ENCODE data around the gene NDST1. TPM values are rescaled to one million over a fixed set of nuclear protein-coding genes. Genes with fewer than 3 reads are reported as not detected.

NDST1 gene
- total RNA-seq, 4 donors from 2014 or later = 36.1 to 70.5 (median 50.5) TPM

DNA sequence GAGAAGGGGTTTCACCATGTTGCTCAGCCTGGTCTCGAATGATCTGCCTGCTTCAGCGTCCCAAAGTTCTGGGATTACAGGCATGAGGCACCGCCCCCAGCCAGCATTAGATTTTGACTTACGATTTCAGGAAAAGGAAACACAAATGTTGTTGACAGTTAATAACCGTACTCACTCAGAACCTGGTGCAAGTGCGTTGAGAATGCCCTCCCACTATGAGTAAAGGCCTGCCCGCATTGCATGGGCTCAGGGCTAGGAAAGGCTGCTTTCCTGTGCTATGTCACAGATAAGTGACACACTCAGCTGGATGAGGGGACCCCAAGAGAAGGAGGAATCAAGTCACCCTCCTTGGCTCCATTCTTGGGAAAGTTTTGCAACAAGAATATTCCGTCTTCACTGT is 42.4 kb downstream of the NDST1 start:
- in situ Hi-C loops (cut with MboI; ENCODE audit: low sequenced_read_pairs in 4 of 4) = loop anchor here in 1 of 4 donors (25.0 kb wide), 1 partner anchor 287 kb away; the partner anchor contains the start of gene IRGM
- no peak for ATAC-seq
- no peaks in the 10 kb centered on the region for H3K27me3 ChIP-seq

DNA sequence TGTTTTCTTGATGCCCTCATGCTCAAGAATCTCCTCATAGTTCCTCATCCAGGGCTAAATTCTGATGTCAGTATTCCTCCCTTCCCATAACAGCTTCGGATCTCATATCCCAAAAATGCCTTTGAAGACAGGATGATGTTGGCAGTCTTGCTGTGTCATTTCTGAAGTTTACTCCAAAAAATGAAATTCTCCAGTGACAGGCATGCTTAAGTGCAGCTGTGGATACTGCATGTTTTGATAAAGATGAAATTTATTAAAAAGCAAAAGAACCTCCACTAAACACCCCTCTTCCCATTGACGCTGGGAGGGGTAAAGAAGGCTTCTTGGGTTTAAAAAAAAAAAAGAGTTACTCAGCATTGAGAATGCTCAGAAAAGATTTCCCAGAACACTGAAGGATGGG is 43.1 kb downstream of the NDST1 start:
- in situ Hi-C loops (cut with MboI; ENCODE audit: low sequenced_read_pairs in 4 of 4) (loop anchor here in 1 of 4 donors (25.0 kb wide), 1 partner anchor 286 kb away; the partner anchor contains the start of gene IRGM), intact Hi-C loops (cut with DNase I; ENCODE audit: low total_unique reads) (no loop called here)
- TF ChIP-seq POLR2A (IDR thresholded peaks at IDR 0.05) = no peak
- TF ChIP-seq, protein P1, sequence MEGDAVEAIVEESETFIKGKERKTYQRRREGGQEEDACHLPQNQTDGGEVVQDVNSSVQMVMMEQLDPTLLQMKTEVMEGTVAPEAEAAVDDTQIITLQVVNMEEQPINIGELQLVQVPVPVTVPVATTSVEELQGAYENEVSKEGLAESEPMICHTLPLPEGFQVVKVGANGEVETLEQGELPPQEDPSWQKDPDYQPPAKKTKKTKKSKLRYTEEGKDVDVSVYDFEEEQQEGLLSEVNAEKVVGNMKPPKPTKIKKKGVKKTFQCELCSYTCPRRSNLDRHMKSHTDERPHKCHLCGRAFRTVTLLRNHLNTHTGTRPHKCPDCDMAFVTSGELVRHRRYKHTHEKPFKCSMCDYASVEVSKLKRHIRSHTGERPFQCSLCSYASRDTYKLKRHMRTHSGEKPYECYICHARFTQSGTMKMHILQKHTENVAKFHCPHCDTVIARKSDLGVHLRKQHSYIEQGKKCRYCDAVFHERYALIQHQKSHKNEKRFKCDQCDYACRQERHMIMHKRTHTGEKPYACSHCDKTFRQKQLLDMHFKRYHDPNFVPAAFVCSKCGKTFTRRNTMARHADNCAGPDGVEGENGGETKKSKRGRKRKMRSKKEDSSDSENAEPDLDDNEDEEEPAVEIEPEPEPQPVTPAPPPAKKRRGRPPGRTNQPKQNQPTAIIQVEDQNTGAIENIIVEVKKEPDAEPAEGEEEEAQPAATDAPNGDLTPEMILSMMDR (IDR thresholded peaks at IDR 0.05 in 4 of 5, conservative IDR thresholded peaks at IDR 0.05 in 1 of 5) = no peak
- H3K4me3 ChIP-seq = no peak overlapping the region
- H3K4me1 ChIP-seq = no peaks in the 10 kb centered on the region
- H3K36me3 ChIP-seq = peaks cover 0 to 77% of the 10 kb centered on the region in 2 donors
- DNase-seq = no peak
- H3K27ac ChIP-seq = no peak overlapping the region
- H3K9me3 ChIP-seq = no peaks in the 10 kb centered on the region
- no peak for ATAC-seq
- no peaks in the 10 kb centered on the region for H3K27me3 ChIP-seq

More for the DNA sequence above, 42.4 kb downstream of the NDST1 start:
- peaks cover 0 to 84% of the 10 kb centered on the region in 2 donors for H3K36me3 ChIP-seq
- intact Hi-C loops (cut with DNase I; ENCODE audit: low total_unique reads) = no loop called here
- TF ChIP-seq, protein P1 (IDR thresholded peaks at IDR 0.05 in 4 of 5, conservative IDR thresholded peaks at IDR 0.05 in 1 of 5) = no peak
- no peak overlapping the region for H3K4me3 ChIP-seq
- no peak overlapping the region for H3K27ac ChIP-seq
- no peak for DNase-seq
- H3K4me1 ChIP-seq = no peaks in the 10 kb centered on the region
- H3K9me3 ChIP-seq = no peaks in the 10 kb centered on the region

DNA sequence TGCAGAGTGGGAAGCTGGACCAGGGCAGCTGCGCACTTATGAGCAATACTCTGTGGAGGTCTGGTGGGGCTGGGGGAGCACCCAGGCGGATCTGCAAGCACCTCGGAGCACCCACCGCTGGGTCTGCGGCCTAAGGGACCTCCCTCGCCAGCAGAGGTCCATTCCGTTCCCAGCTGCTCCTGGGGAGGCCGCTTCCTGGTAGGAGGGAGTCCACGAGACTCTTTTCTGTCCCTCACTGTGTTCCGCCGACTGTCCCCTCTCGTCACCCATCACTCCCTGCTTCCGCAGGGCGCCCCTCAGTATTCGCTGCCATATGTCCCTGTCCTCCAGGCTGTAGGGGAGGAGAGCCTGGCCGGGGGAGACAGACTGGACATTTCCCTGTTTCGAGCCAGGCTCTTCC is 45.5 kb downstream of the NDST1 start:
- intact Hi-C loops (cut with DNase I; ENCODE audit: low total_unique reads) = no loop called here
- no peak for ATAC-seq
- TF ChIP-seq, protein P1 (IDR thresholded peaks at IDR 0.05 in 4 of 5, conservative IDR thresholded peaks at IDR 0.05 in 1 of 5) = no peak
- TF ChIP-seq POLR2A (IDR thresholded peaks at IDR 0.05) = no peak

DNA sequence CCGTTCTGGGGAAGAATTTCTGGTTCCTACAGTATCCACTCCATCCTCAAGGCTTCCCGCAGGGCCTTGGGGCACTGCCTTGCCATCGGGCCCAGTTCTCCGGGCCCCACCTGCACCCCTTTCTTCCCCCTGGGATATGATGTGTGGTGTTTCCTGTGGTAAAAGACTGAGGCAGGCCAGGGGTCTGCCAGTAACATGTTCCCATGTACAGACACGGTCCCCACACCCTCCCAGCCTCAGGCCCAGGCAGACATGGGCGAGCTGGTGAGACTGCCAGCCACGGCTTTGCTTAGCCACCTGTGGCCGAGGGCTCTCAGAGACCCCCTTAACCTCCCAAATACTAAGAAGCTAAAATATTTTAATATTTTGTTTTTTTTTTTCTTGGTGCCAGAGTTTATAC is 46.0 kb downstream of the NDST1 start:
- in situ Hi-C loops (cut with MboI; ENCODE audit: low sequenced_read_pairs in 4 of 4) (loop anchor here in 1 of 4 donors (25.0 kb wide), 1 partner anchor 283 kb away; the partner anchor contains the start of gene IRGM), intact Hi-C loops (cut with DNase I; ENCODE audit: low total_unique reads) (no loop called here)
- peaks cover 0 to 49% of the 10 kb centered on the region in 2 donors for H3K36me3 ChIP-seq
- no peaks in the 10 kb centered on the region for H3K27me3 ChIP-seq
- no peaks in the 10 kb centered on the region for H3K9me3 ChIP-seq
- no peak overlapping the region for H3K27ac ChIP-seq
- no peak for DNase-seq
- peaks cover 9 to 17% of the 10 kb centered on the region in 2 donors for H3K4me1 ChIP-seq
- H3K4me3 ChIP-seq = no peak overlapping the region
- no peak for TF ChIP-seq POLR2A (IDR thresholded peaks at IDR 0.05)
- TF ChIP-seq, protein P1 (IDR thresholded peaks at IDR 0.05 in 4 of 5, conservative IDR thresholded peaks at IDR 0.05 in 1 of 5) = no peak
- no peak for ATAC-seq

More for the DNA sequence above, 45.5 kb downstream of the NDST1 start:
- Histone ChIP-seq H3K4me3 (no peak overlapping the region), H3K27me3 (no peaks in the 10 kb centered on the region), H3K36me3 (peaks cover 0 to 54% of the 10 kb centered on the region in 2 donors), H3K9me3 (no peaks in the 10 kb centered on the region), H3K4me1 (peaks cover 5 to 12% of the 10 kb centered on the region in 2 donors), H3K27ac (no peak overlapping the region)
- no peak for DNase-seq
- in situ Hi-C loops (cut with MboI; ENCODE audit: low sequenced_read_pairs in 4 of 4) = loop anchor here in 1 of 4 donors (25.0 kb wide), 1 partner anchor 284 kb away; the partner anchor contains the start of gene IRGM

All from gastrocnemius medialis (tissue), 4 donors.